ENCODE data around the gene NME3.

The NME3 gene

DNA sequence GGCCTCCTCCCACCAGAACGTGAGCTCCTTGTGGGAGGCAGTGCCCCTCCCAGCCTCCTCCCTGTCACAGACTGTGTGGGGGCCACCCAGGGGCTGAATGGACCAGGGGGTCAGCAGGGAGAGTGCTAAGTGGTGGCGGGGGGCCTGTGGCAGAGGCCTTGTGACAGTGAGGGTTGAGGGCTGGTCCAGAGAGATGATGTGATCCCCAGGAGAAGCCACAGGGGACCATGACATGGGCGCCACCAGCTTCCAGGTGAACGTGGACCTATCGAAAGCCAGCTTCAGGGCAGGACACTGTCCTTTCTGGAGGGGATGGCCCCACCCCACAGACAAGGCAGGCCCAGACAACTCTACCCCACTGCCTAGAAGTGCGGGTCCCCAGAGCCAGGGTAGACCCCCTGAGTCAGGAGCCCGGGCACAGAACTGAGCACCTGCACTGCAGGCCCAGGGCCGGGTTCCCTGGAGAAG lies 7.9 kb upstream of the NME3 start:
- H3K27ac ChIP-seq: no peak overlapping the region
- TF ChIP-seq ZFX (IDR thresholded peaks at IDR 0.05): no peak
- TF ChIP-seq, protein P1, sequence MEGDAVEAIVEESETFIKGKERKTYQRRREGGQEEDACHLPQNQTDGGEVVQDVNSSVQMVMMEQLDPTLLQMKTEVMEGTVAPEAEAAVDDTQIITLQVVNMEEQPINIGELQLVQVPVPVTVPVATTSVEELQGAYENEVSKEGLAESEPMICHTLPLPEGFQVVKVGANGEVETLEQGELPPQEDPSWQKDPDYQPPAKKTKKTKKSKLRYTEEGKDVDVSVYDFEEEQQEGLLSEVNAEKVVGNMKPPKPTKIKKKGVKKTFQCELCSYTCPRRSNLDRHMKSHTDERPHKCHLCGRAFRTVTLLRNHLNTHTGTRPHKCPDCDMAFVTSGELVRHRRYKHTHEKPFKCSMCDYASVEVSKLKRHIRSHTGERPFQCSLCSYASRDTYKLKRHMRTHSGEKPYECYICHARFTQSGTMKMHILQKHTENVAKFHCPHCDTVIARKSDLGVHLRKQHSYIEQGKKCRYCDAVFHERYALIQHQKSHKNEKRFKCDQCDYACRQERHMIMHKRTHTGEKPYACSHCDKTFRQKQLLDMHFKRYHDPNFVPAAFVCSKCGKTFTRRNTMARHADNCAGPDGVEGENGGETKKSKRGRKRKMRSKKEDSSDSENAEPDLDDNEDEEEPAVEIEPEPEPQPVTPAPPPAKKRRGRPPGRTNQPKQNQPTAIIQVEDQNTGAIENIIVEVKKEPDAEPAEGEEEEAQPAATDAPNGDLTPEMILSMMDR (conservative IDR thresholded peaks at IDR 0.05): no peak

DNA sequence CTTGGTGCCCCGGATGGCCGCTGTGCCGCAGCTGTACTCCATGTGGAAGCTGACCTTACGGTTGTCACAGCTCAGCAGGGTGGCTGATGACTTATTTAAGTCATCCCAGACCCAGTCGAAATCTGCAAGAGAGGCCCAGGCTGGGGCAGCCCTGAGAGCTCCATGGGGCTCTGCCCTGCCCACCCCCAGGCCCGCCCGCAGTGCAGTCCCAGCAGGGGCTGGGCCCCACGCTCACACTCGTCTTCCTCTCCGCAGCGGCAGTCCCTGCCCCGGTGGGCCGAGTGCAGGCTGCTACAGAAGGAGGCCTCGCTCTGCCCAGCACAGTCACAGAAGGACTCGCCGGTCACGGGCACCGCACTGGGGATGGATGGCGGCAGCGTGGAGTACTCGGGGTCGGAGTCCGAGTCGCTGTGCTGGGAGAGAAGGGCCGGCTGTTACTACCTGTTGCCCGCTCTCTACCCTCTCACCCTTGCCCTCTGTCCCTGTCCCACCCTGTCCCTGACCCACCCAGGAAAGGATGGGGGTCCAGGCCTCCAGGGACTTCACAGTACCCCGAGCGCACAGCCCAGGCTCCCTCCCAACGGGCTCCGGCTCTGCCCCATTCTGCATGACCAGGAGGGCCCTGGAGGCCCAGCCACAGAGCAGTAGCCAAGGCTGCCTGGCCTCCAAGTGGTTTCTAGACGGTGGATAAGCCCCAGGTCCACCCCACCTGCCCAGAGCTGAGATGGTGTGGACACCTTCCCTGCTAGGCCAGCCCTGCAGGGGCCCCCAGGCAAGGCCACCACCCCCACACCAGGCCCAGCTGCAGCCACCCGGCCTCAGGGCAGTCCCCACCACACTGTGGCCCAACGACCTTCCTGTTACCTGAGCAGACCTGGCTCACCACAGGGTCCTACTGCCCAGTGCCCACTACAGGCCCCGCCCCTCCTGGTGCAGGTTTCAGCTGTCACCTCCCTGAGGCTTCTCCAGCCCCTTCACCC lies 7.1 kb upstream of the NME3 start:
- no peak overlapping the region for H3K27ac ChIP-seq
- TF ChIP-seq, protein P1 (conservative IDR thresholded peaks at IDR 0.05): no peak
- no peak for TF ChIP-seq ZFX (IDR thresholded peaks at IDR 0.05)

DNA sequence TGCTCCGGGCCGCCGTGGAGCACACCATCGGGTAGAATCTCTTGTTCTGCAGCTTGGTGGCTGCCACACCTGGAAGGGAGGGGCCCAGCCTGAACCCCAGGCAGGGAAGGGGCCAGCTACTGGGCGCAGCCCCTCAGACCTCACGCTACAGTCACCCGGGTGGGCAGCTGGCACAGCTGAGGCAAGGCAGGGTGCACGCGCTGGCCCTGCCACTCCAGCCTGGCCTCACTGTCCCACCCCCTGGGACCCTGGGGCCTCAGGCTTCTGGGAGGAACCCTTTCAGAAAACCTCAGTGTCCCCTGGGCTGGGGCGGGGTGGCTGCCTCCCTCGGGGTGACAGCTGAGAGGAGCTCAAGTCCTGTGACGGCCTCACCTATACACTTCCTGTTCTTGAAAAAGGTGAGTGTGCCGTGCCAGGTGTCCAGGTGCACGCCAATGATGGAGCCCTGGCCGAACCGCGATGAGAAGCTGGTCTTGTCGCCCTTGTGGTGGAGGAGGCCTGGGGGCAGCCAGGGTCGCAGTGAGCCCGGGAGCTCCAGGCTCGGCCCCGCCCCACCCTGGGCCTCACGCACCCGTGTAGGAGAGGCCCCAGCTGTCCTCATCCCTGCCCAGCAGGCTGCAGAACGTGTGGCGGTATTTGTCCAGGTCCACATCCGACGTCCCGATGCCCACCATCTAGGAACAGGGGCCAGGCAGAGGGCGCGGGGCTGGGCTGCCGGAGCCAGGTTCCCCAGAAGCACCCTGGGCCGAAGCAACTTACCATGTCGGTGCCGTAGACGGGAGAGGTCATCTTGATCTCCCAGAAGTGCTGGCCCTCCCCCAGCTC lies 6.2 kb upstream of the NME3 start:
- H3K27ac ChIP-seq: no peak overlapping the region
- TF ChIP-seq, protein P1 (conservative IDR thresholded peaks at IDR 0.05): no peak
- no peak for TF ChIP-seq ZFX (IDR thresholded peaks at IDR 0.05)

DNA sequence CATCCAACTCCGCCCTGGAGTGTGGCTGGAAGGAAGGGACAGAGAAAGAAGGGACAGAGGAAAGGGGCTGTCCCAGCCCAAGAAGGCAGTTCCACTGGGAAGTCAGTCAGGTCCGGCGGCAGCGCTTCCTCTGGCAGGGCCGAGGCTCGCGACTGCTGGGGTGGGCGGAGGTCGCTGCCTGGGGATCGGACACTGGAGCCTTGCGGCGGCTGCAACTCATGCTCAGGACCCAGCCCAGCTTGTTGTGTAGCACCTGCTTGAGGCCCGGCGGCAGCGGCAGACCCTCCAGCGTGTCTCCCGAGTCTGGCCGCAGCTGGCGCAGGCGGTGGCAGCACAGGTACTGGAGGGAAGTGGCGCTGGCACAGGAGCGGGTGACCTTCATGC lies 5.6 kb upstream of the NME3 start:
- TF ChIP-seq, protein P1 (conservative IDR thresholded peaks at IDR 0.05): no peak
- no peak for TF ChIP-seq ZFX (IDR thresholded peaks at IDR 0.05)
- no peak overlapping the region for H3K27ac ChIP-seq

DNA sequence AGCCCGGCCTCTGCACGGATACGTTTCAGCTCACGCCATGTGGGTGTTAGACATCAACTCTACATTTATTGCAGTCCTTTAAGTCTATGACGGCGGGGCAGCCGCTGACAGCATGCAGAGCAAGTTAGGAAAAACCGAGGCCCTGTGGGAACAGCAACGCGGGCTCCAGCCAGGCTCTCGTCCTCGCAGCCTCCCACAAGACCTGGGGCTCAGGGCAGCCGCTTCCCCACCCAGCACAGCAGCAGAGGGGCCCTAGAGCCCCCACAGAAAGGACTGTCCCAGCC lies 5.3 kb upstream of the NME3 start:
- no peak for TF ChIP-seq ZFX (IDR thresholded peaks at IDR 0.05)
- TF ChIP-seq, protein P1 (conservative IDR thresholded peaks at IDR 0.05): no peak
- no peak overlapping the region for H3K27ac ChIP-seq

DNA sequence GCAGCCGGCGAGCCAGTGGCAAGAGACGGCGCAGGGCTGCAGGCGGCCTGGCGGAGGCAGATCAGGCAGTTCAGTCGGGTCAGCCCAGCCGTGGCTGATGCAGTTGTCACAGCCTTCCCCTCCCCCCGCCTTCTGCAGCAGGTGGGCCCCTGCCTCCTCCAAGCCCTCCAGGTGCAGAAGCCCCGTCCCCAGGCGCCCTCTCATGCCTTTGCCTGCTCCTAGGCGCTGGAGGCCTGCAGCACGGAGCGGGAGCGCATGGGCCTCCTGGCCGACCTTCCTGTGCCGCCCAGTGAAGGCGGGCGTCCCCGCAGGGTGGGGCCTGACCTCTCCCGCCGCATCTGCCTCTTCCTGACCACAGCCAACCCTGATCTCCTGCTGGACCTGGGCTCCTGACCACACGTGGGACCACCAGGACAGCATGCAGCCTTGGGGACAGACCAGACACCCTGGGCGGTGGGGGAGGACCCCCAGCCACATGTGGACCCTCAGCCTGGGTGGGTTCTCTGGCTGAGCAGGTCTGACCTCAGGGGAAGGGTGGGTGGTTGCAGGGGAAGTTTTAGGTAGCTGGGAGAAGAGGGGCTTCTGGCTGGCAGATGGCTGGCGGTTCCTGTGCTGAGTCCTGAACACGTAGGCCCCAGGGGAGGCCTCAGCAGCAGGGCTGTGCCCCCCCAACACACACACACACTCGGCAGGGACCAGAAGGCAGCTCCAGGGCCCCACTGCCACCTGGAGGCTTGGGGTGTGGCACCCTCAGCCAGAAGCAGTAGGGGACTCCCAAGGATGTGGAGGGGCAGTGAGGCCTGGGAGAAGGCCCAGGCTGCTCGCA lies 4.7 kb upstream of the NME3 start:
- H3K27ac ChIP-seq: no peak overlapping the region
- TF ChIP-seq, protein P1 (conservative IDR thresholded peaks at IDR 0.05): no peak
- no peak for TF ChIP-seq ZFX (IDR thresholded peaks at IDR 0.05)
